OCI-LY1 (cell line): ENCODE measurements around the gene CCDC85C.

ENCODE experiments used
- H2AFZ ChIP-seq: fragments of 200-600 bp; sonication (generic), shearing (Covaris generic); 2 replicates; pipeline ENCODE4 v1.6.0; 2014; ENCODE audit warnings: antibody characterized with exemption, mild to moderate bottlenecking, low read length
- H3F3A ChIP-seq: fragments of 200-600 bp; sonication (generic), shearing (Covaris generic); 2 replicates; pipeline ENCODE4 v1.6.0; 2014; ENCODE audit warnings: mild to moderate bottlenecking, antibody characterized with exemption, low read length, moderate library complexity; ENCODE audit not compliant: insufficient read depth
- H3K27ac ChIP-seq: fragments of 200-600 bp; sonication (generic); 2 replicates; pipeline ENCODE4 v1.5.1; 2014; ENCODE audit warnings: low read length, mixed run types, mild to moderate bottlenecking, low read depth; ENCODE audit not compliant: poor library complexity, severe bottlenecking
- H3K27me3 ChIP-seq: fragments of 200-600 bp; sonication (generic); 2 replicates; pipeline ENCODE4 v1.6.0; 2014; ENCODE audit warnings: antibody characterized with exemption, mild to moderate bottlenecking, low read length, moderate library complexity; ENCODE audit not compliant: insufficient read depth
- H3K36me3 ChIP-seq: fragments of 200-600 bp; sonication (generic); 2 replicates; pipeline ENCODE4 v1.6.1; 2014; ENCODE audit warnings: mild to moderate bottlenecking, antibody characterized with exemption, low read length, moderate library complexity, mixed read lengths; ENCODE audit not compliant: insufficient read depth
- H3K4me1 ChIP-seq: fragments of 200-600 bp; sonication (generic); 2 replicates; pipeline ENCODE4 v1.5.1; 2014; ENCODE audit warnings: mild to moderate bottlenecking, low read length, moderate library complexity; ENCODE audit not compliant: insufficient read depth, severe bottlenecking
- H3K4me2 ChIP-seq: fragments of 200-600 bp; sonication (generic), shearing (Covaris generic); 2 replicates; pipeline ENCODE4 v1.6.1; 2014; ENCODE audit warnings: low read length
- H3K4me3 ChIP-seq: fragments of 200-600 bp; sonication (generic); 2 replicates; pipeline ENCODE4 v1.5.1; 2014; ENCODE audit warnings: low read length, low read depth, mild to moderate bottlenecking, mixed read lengths; ENCODE audit not compliant: poor library complexity, severe bottlenecking
- H3K79me2 ChIP-seq: fragments of 200-600 bp; shearing (Covaris generic); 2 replicates; pipeline ENCODE4 v1.6.1; 2016; ENCODE audit warnings: mixed run types, low read length, mixed read lengths; ENCODE audit not compliant: insufficient read depth
- H3K9ac ChIP-seq: fragments of 200-600 bp; sonication (generic), shearing (Covaris generic); 2 replicates; pipeline ENCODE4 v1.6.1; 2014; ENCODE audit warnings: mild to moderate bottlenecking, low read length, mixed read lengths
- H3K9me2 ChIP-seq: fragments of 200-600 bp; sonication (generic), shearing (Covaris generic); 2 replicates; pipeline ENCODE4 v1.6.1; 2014; ENCODE audit warnings: low read depth, mild to moderate bottlenecking, low read length, mixed read lengths
- H3K9me3 ChIP-seq: fragments of 200-600 bp; shearing (Covaris generic); 2 replicates; pipeline ENCODE4 v1.6.1; 2014; ENCODE audit warnings: low read length, mixed read lengths
- H4K20me1 ChIP-seq: fragments of 200-600 bp; sonication (generic), shearing (Covaris generic); 2 replicates; pipeline ENCODE4 v1.6.0; 2016; ENCODE audit warnings: mild to moderate bottlenecking, low read length; ENCODE audit not compliant: insufficient read depth
- CTCF ChIP-seq: fragments of 200-600 bp; sonication (generic), shearing (Covaris generic); IDR thresholded peaks from 2 replicates; pipeline ENCODE4 v1.5.1; 2017; ENCODE audit warnings: mild to moderate bottlenecking, antibody characterized with exemption, low read length, moderate library complexity, mixed read lengths
- EZH2 ChIP-seq: fragments of 200-600 bp; sonication (generic), shearing (Covaris generic); IDR thresholded peaks from 2 replicates; pipeline ENCODE4 v1.8.0; 2017; ENCODE audit warnings: borderline replicate concordance, mixed run types, mild to moderate bottlenecking, antibody characterized with exemption, low read length, moderate library complexity, mixed read lengths

Gene CCDC85C

GRCh38 chr14:99592933-99593753, 10.9 kb downstream of the CCDC85C start:
- H3K4me1 ChIP-seq: peaks cover 3% of the 10 kb centered on the region
- no peaks in the 10 kb centered on the region for H3K27me3 ChIP-seq
- H3K4me3 ChIP-seq: no peak overlapping the region
- no peaks in the 10 kb centered on the region for H3K9me3 ChIP-seq
- H3K27ac ChIP-seq: no peak overlapping the region
- H3K9ac ChIP-seq: no peak overlapping the region
- no peak overlapping the region for H3K4me2 ChIP-seq
- H4K20me1 ChIP-seq: no peaks in the 10 kb centered on the region
- H3K79me2 ChIP-seq: no peaks in the 10 kb centered on the region
- TF ChIP-seq CTCF: no peak
- no peak for TF ChIP-seq EZH2
- no peak overlapping the region for H2AFZ ChIP-seq
- no peaks in the 10 kb centered on the region for H3K9me2 ChIP-seq
- H3F3A ChIP-seq: no peaks in the 10 kb centered on the region
- H3K36me3 ChIP-seq: no peaks in the 10 kb centered on the region

- Histone ChIP-seq H3K9me2 (no peaks in the 10 kb centered on the region), H3K27me3 (peaks cover 2% of the 10 kb centered on the region; the same call in 1 of the 2 replicates), H3K9ac (no peak overlapping the region), H4K20me1 (no peaks in the 10 kb centered on the region), H3K79me2 (no peaks in the 10 kb centered on the region), H2AFZ (no peak overlapping the region), H3K27ac (no peak overlapping the region), H3K4me3 (no peak overlapping the region), H3K4me1 (peaks cover 3% of the 10 kb centered on the region), H3K36me3 (no peaks in the 10 kb centered on the region), H3F3A (no peaks in the 10 kb centered on the region), H3K4me2 (no peak overlapping the region), H3K9me3 (no peaks in the 10 kb centered on the region)
- TF ChIP-seq CTCF (no peak), EZH2 (no peak)
Observed at GRCh38 chr14:99592394-99592793, 11.6 kb downstream of the CCDC85C start.

- Histone ChIP-seq H3K4me2 (no peak overlapping the region), H2AFZ (no peak overlapping the region), H3K27me3 (peaks cover 2% of the 10 kb centered on the region; the same call in 1 of the 2 replicates), H3K36me3 (no peaks in the 10 kb centered on the region), H3K9ac (no peak overlapping the region), H3K4me3 (no peak overlapping the region), H3K79me2 (no peaks in the 10 kb centered on the region), H4K20me1 (no peaks in the 10 kb centered on the region), H3K9me2 (no peaks in the 10 kb centered on the region), H3K27ac (no peak overlapping the region), H3K4me1 (peaks cover 3% of the 10 kb centered on the region), H3K9me3 (no peaks in the 10 kb centered on the region), H3F3A (no peaks in the 10 kb centered on the region)
- TF ChIP-seq EZH2 (no peak), CTCF (no peak)
Observed at GRCh38 chr14:99590746-99591555, 13.1 kb downstream of the CCDC85C start.
